GM12864 (cell line): ENCODE measurements around the gene KIF5C.

Source experiments
- DNase-seq: peaks from one replicate; pipeline ENCODE4 v3.0.0-alpha.2; 2011; ENCODE audit warnings: low read depth
- H3K4me3 ChIP-seq: 2 replicates; pipeline ENCODE4 v1.5.1; 2011; ENCODE audit warnings: mild to moderate bottlenecking, low read depth, low read length, control low read depth
- CTCF ChIP-seq: IDR thresholded peaks from 2 replicates; pipeline ENCODE4 v1.5.1; 2011; ENCODE audit warnings: low read depth, mild to moderate bottlenecking, moderate library complexity, low read length, control low read depth, inconsistent platforms; ENCODE audit errors: missing control alignments

The KIF5C gene

GRCh38 chr2:148899638-148900318 lies 24.8 kb downstream of the KIF5C start:
- H3K4me3 ChIP-seq: no peak overlapping the region
- no peak for DNase-seq
- TF ChIP-seq CTCF: no peak

GRCh38 chr2:148900350-148900837 lies 25.4 kb downstream of the KIF5C start:
- TF ChIP-seq CTCF: no peak
- H3K4me3 ChIP-seq: no peak overlapping the region
- DNase-seq: no peak

GRCh38 chr2:148901142-148901541 lies 26.1 kb downstream of the KIF5C start:
- no peak for TF ChIP-seq CTCF
- no peak for DNase-seq
- no peak overlapping the region for H3K4me3 ChIP-seq

- no peak for TF ChIP-seq CTCF
- no peak for DNase-seq
- no peak overlapping the region for H3K4me3 ChIP-seq
Measured at GRCh38 chr2:148902798-148903197, 27.8 kb downstream of the KIF5C start.

- DNase-seq: no peak
- H3K4me3 ChIP-seq: no peak overlapping the region
- no peak for TF ChIP-seq CTCF
Measured at GRCh38 chr2:148903294-148903693, 28.3 kb downstream of the KIF5C start.

GRCh38 chr2:148903979-148904378 lies 29.0 kb downstream of the KIF5C start:
- DNase-seq: no peak
- H3K4me3 ChIP-seq: no peak overlapping the region
- no peak for TF ChIP-seq CTCF

- H3K4me3 ChIP-seq: no peak overlapping the region
- no peak for TF ChIP-seq CTCF
- DNase-seq: no peak
Measured at GRCh38 chr2:148906124-148906523, 31.1 kb downstream of the KIF5C start.
